ENCODE data around the gene ACOT6. TPM values are rescaled to one million over a fixed set of nuclear protein-coding genes. Genes with fewer than 3 reads are reported as not detected.
A peak's percentile ranks its signal among the peaks of the same experiment; 100 is the strongest.
"Not testable (repeated sequence)": the region's sequence is repeated elsewhere in the genome, so short reads cannot be mapped to it uniquely, and the experiment has no call there.

The ACOT6 gene
- polyA plus RNA-seq, 4 donors, result 0.18 to 0.19 TPM; not detected in 2

GRCh38 chr14:73591690-73592449 lies 20.4 kb upstream of the ACOT6 start, which contains the start of gene ACOT4:
Gene ACOT4, plus strand, starts transcription at chr14:73591873. Its CDS starts 87 bp downstream, at chr14:73591960.
- DNase-seq (ENCODE audit: low read depth in 4 of 4, low spot score in 3 of 4), result no peak

- DNase-seq (ENCODE audit: low read depth in 4 of 4, low spot score in 3 of 4), result no peak
Measured at GRCh38 chr14:73594491-73594890, 17.8 kb upstream of the ACOT6 start.

- DNase-seq (ENCODE audit: low read depth in 4 of 4, low spot score in 3 of 4), result no peak
Measured at GRCh38 chr14:73599499-73599898, 12.8 kb upstream of the ACOT6 start.

- no peak for DNase-seq (ENCODE audit: low read depth in 4 of 4, low spot score in 3 of 4)
Measured at GRCh38 chr14:73602994-73603393, 9.3 kb upstream of the ACOT6 start.

- DNase-seq (ENCODE audit: low read depth in 4 of 4, low spot score in 3 of 4), result no peak
Measured at GRCh38 chr14:73606271-73606670, 6.0 kb upstream of the ACOT6 start.

- DNase-seq (ENCODE audit: low read depth in 4 of 4, low spot score in 3 of 4), result no peak
Measured at GRCh38 chr14:73607241-73607640, 5.1 kb upstream of the ACOT6 start.

- no peak for DNase-seq (ENCODE audit: low read depth in 4 of 4, low spot score in 3 of 4)
Measured at GRCh38 chr14:73610687-73611086, 1.6 kb upstream of the ACOT6 start.

- no peak for DNase-seq (ENCODE audit: low read depth in 4 of 4, low spot score in 3 of 4)
Measured at GRCh38 chr14:73613046-73613383, 698 bp downstream of the ACOT6 start.

- DNase-seq (ENCODE audit: low read depth in 4 of 4, low spot score in 3 of 4), result no peak
Measured at GRCh38 chr14:73613419-73613963, 1.2 kb downstream of the ACOT6 start.

GRCh38 chr14:73616831-73617230 lies 4.5 kb downstream of the ACOT6 start:
- DNase-seq (ENCODE audit: low read depth in 4 of 4, low spot score in 3 of 4), result no peak

- no peak for DNase-seq (ENCODE audit: low read depth in 4 of 4, low spot score in 3 of 4)
Measured at GRCh38 chr14:73619524-73619923, 7.2 kb downstream of the ACOT6 start.

GRCh38 chr14:73620268-73620667 lies 8.0 kb downstream of the ACOT6 start:
- DNase-seq (ENCODE audit: low read depth in 4 of 4, low spot score in 3 of 4), result no peak

- no peak for DNase-seq (ENCODE audit: low read depth in 4 of 4, low spot score in 3 of 4)
Measured at GRCh38 chr14:73623504-73624054, 11.3 kb downstream of the ACOT6 start.

- DNase-seq (ENCODE audit: low read depth in 4 of 4, low spot score in 3 of 4), result no peak
Measured at GRCh38 chr14:73625706-73626105, 13.4 kb downstream of the ACOT6 start.

GRCh38 chr14:73627151-73627558 lies 14.8 kb downstream of the ACOT6 start:
- no peak for DNase-seq (ENCODE audit: low read depth in 4 of 4, low spot score in 3 of 4)

- no peak for DNase-seq (ENCODE audit: low read depth in 4 of 4, low spot score in 3 of 4)
Measured at GRCh38 chr14:73630009-73630780, 17.9 kb downstream of the ACOT6 start.

- peak in 3 of 4 donors; percentile 59 to 63 (median 62) for DNase-seq (ENCODE audit: low read depth in 4 of 4, low spot score in 3 of 4)
Measured at GRCh38 chr14:73633116-73634010, 21.0 kb downstream of the ACOT6 start.

- DNase-seq (ENCODE audit: low read depth in 4 of 4, low spot score in 3 of 4), result no peak
Measured at GRCh38 chr14:73634011-73634833, 21.9 kb downstream of the ACOT6 start.

GRCh38 chr14:73636355-73636754 lies 24.0 kb downstream of the ACOT6 start:
- DNase-seq (ENCODE audit: low read depth in 4 of 4, low spot score in 3 of 4), result not testable (repeated sequence)
